ENCODE data around the gene KIF26A.

The KIF26A gene

DNA sequence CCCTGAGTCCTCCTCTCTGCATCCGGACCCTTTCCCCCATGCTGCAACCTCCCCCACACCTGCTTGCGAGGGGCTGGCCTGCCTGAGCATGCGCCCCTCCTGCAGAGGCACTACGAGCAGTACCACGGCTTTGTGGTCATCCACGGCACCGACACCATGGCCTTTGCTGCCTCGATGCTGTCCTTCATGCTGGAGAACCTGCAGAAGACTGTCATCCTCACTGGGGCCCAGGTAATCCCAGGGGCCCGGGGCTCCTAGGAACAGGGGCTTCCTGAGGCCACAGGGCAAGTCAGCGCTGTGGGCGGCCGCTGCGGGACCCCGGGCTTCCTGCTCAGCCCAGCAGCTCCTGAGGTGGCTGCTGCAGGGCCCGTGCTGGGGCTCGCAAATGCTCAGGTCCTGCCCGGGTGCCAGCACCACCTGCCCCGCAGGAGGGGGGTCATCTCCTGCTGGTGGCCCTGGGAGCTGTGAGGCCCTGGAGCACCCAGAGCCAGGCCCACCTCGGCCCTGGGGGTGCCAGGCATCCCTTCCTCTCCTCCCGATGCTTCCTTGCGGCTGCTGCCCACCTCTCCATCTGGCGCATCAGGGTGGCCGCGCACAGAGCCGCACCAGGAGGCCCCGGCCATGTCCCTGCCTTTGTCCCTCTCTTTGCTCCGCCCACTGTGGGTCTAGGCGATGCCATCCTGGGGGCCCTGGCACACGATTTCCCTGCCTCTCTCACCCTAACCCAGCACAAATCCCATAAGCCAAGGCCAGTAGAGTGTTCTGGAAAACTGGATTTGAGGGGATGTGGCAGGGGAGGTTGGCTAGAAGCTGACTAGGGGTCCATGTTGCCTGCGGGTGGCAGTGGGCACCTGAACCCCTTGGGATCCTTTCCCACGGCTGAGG lies 42.7 kb upstream of the KIF26A start:
- no peak overlapping the region for H3K9ac ChIP-seq (ENCODE audit: low read depth, low read length)
- no peaks in the 10 kb centered on the region for H3K36me3 ChIP-seq (ENCODE audit: insufficient read depth, low read length)
- 95% methylated on average over 31 of the region's 31 CpGs for WGBS
- H3K27me3 ChIP-seq (ENCODE audit: insufficient read depth, low read length), result no peaks in the 10 kb centered on the region; the same call in 1 of the 2 replicates
- no peak overlapping the region for H3K27ac ChIP-seq (ENCODE audit: low read depth, low read length)
- no peak overlapping the region for H3K4me3 ChIP-seq (ENCODE audit: low read length)
- H3K9me3 ChIP-seq (ENCODE audit: insufficient read depth, low read depth, low read length), result no peaks in the 10 kb centered on the region
- peaks cover 2% of the 10 kb centered on the region; the same call in 1 of the 2 replicates for H3K4me1 ChIP-seq (ENCODE audit: insufficient read depth, low read length)

DNA sequence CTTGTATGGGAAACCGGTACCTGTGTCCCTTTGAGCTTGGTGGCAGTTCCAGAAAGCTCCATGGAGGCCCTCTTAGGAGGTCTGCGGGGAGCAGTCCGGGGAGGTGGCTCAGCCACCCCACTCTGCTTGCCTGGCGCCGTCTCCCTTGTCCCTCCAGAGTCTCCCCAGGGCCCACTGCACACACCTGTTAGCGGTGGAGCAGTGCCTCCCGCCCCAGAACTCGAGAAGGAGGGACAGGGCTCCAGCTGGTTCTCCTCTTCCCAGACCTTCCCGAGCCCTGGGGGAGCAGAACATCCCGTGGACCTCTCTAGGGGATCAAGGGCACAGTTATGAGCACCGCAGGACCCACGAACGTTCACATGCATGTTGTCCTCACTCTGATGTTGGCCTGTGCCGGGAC lies 42.1 kb upstream of the KIF26A start:
- WGBS, result 93% methylated on average over 14 of the region's 14 CpGs
- Histone ChIP-seq H3K27me3 (ENCODE audit: insufficient read depth, low read length) (no peaks in the 10 kb centered on the region; the same call in 1 of the 2 replicates), H3K4me1 (ENCODE audit: insufficient read depth, low read length) (peaks cover 2% of the 10 kb centered on the region; the same call in 1 of the 2 replicates), H3K9me3 (ENCODE audit: insufficient read depth, low read depth, low read length) (no peaks in the 10 kb centered on the region), H3K9ac (ENCODE audit: low read depth, low read length) (no peak overlapping the region), H3K36me3 (ENCODE audit: insufficient read depth, low read length) (no peaks in the 10 kb centered on the region), H3K4me3 (ENCODE audit: low read length) (no peak overlapping the region), H3K27ac (ENCODE audit: low read depth, low read length) (no peak overlapping the region)

DNA sequence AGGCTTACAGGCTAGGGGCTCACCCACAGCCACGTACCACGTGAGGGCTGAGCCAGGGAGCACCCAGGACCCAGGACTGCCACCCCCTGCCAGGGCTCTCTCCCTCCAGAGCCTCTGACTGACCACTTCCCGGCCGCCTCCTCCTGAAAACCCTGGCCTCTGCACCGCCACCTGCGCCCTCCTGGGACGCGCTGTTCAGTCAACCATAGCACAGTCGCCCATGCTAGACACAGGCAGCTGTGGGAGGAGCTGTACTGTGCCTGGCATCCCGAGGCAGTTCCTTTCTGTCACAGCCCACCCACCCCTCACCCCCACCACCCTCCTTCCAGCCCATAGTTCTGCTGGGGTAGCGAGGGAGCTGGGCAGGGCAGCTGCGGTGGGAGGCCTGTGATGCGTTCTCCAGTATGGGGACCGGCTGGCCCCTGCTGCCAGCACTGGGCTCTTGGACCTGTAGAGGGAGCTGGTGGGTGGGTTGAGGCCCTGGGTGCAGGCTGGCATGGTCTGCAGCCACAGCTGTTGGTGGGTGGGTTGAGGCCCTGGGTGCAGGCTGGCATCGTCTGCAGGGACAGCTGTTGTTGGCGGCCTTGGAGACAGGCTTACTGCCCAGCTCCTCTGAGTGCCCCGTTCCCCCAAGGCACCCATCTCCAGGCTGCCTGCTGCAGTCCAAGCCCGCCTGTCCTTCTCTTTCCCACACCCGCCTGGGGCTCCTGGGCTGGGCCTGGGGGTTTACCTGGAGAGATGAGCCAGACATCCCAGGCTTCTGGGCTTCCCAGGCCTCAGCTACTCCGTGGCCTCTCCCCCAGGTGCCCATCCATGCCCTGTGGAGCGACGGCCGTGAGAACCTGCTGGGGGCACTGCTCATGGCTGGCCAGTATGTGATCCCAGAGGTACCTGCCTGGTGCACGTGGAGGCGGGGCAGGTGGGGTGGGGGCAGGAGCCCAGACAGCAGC lies 41.4 kb upstream of the KIF26A start:
- no peaks in the 10 kb centered on the region; the same call in 1 of the 2 replicates for H3K27me3 ChIP-seq (ENCODE audit: insufficient read depth, low read length)
- H3K4me3 ChIP-seq (ENCODE audit: low read length), result no peak overlapping the region
- H3K9me3 ChIP-seq (ENCODE audit: insufficient read depth, low read depth, low read length), result no peaks in the 10 kb centered on the region
- H3K36me3 ChIP-seq (ENCODE audit: insufficient read depth, low read length), result no peaks in the 10 kb centered on the region
- no peak overlapping the region for H3K9ac ChIP-seq (ENCODE audit: low read depth, low read length)
- H3K4me1 ChIP-seq (ENCODE audit: insufficient read depth, low read length), result peaks cover 2% of the 10 kb centered on the region; the same call in 1 of the 2 replicates
- H3K27ac ChIP-seq (ENCODE audit: low read depth, low read length), result no peak overlapping the region
- WGBS, result 88% methylated on average over 24 of the region's 25 CpGs

DNA sequence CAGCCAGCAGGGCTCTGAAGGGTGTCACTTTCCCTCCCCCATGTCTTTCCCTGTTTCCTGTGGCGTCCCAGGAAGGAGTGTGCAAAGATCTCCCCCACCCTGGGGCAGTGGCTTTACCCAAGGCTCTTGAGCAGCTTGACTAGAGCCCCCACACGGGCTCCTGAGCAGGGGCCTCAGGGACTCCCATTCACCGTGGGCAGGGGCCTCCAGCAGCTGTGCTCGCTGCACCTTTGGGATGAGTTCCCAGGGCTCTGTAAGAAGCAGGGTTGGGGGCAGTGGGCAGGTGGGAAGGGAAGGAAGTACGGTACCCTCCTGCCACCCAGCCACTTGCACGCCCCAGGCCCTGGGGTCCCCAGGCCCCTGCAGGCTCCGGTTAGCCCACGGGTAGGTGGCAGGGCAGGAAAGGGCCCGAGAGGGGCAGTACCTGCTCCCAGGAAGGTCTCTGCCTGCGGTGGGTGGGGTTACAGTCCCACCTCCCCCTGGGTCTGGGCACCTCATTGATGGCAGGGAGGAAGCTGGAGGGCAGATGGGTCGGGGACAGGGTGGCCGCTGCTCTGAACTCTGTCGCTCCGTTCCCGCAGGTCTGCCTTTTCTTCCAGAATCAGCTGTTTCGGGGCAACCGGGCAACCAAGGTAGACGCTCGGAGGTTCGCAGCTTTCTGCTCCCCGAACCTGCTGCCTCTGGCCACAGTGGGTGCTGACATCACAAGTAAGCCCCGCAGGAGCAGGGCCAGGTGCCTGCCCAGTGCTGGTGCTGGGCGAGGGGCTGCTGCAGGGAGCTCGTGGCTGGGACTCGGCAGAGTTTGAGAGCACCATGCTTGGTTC lies 39.9 kb upstream of the KIF26A start:
- WGBS, result 93% methylated on average over 25 of the region's 25 CpGs
- H3K4me3 ChIP-seq (ENCODE audit: low read length), result no peak overlapping the region
- H3K4me1 ChIP-seq (ENCODE audit: insufficient read depth, low read length), result peaks cover 2% of the 10 kb centered on the region; the same call in 1 of the 2 replicates
- H3K27me3 ChIP-seq (ENCODE audit: insufficient read depth, low read length), result no peaks in the 10 kb centered on the region; the same call in 1 of the 2 replicates
- H3K36me3 ChIP-seq (ENCODE audit: insufficient read depth, low read length), result no peaks in the 10 kb centered on the region
- H3K9ac ChIP-seq (ENCODE audit: low read depth, low read length), result no peak overlapping the region
- no peaks in the 10 kb centered on the region for H3K9me3 ChIP-seq (ENCODE audit: insufficient read depth, low read depth, low read length)
- H3K27ac ChIP-seq (ENCODE audit: low read depth, low read length), result no peak overlapping the region

DNA sequence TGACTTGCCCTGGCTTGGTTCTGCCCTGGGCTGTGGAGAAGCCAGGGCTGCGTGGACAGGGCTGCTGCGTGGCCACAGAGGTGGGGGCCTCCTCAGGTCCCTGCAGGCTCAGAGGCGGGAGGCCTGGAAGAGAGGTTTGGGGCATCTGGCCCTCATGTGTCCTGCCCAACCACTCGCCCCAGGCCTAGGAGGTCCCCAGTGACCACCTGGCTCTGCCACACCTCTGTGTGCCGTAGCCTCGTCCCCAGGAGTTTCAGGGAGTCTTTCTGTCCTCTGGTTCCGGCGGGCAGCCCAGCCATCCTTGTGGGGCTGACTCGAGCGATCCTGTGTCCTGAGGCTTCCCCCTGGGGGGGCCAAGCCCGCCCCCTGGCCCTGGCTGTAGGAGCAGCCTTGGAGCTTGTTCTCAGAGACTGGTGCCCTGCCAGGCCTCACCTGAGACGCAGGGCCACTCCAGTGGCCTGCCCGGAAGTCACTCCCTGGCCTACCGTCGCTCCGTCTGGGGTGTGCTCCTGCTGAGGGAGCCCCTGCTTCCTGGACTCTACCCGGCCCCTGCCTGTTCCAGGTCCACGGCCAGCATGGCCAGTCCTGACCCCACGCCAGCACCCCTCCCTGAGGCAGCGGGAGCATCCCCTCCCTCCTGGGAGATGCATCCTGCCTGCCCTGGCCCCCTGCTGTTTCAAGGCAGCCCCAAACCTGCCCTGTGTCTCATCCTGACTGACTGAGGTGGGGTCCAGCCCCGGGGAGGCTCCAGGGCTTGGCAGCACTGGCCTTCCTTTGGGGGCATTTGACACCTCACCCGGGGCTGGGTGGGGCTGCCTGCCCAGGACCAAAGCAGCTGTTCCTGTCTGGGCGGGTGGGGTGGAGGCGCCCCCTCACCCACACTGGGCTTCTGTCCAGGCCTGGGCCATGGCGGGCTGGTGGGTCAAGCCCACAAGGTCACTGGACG lies 39.0 kb upstream of the KIF26A start:
- no peaks in the 10 kb centered on the region for H3K9me3 ChIP-seq (ENCODE audit: insufficient read depth, low read depth, low read length)
- no peak overlapping the region for H3K9ac ChIP-seq (ENCODE audit: low read depth, low read length)

DNA sequence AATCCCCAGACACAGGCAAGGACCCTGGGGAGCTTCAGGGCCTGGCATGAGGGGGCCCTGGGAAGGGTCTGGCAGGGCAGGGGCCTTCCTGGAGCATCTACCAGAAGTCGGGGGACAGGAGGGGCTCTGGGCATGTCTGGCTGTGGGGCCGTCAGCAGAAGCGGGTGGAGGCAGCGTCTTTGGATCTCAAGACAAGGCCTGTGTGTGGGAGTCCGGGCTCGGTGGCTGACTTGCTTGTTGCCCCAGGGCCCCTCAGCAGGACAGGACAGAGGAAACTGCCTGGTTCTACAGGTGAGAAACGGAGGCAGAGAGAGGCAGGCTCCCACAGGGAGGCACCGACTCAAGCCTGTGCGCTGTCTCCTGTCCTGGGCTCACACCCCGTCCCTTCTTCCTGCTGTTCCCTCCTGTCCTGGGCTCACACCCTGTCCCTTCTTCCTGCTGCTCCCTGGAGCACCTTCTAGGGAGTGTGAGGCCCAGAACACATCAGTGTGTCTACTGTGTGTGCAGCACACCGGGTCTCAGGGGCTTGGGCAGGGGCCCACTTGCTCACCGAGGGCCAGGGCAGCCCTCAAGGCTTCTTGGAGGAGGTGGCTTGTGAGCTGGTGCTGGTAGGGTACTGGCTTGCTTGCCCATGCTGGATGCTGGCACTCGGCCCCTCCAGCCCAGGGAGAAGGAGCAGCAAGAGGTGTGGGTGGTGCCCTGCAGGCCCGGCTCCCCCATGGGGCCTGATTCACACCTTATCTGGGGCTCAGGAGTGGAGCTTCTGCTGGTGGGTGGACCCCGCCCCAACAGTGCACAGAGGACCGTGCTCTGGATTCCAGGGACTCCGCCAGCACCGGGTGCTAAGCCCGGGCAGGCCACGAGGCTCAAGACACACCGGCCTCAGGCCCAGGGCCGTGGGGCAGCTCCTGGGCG lies 38.0 kb upstream of the KIF26A start:
- no peaks in the 10 kb centered on the region for H3K4me1 ChIP-seq (ENCODE audit: insufficient read depth, low read length)
- H3K36me3 ChIP-seq (ENCODE audit: insufficient read depth, low read length), result no peaks in the 10 kb centered on the region
- H3K9me3 ChIP-seq (ENCODE audit: insufficient read depth, low read depth, low read length), result no peaks in the 10 kb centered on the region
- no peak overlapping the region for H3K4me3 ChIP-seq (ENCODE audit: low read length)
- 91% methylated on average over 23 of the region's 23 CpGs for WGBS
- no peak overlapping the region for H3K9ac ChIP-seq (ENCODE audit: low read depth, low read length)
- H3K27ac ChIP-seq (ENCODE audit: low read depth, low read length), result no peak overlapping the region
- H3K27me3 ChIP-seq (ENCODE audit: insufficient read depth, low read length), result no peaks in the 10 kb centered on the region; the same call in 1 of the 2 replicates

More for the DNA sequence above, 39.0 kb upstream of the KIF26A start:
- H3K27ac ChIP-seq (ENCODE audit: low read depth, low read length), result no peak overlapping the region
- no peak overlapping the region for H3K4me3 ChIP-seq (ENCODE audit: low read length)
- no peaks in the 10 kb centered on the region; the same call in 1 of the 2 replicates for H3K27me3 ChIP-seq (ENCODE audit: insufficient read depth, low read length)
- 88% methylated on average over 26 of the region's 26 CpGs for WGBS
- 0 out of 2 replicates have a peak, but pooled peaks cover 2% of the 10 kb centered on the region for H3K4me1 ChIP-seq (ENCODE audit: insufficient read depth, low read length)
- H3K36me3 ChIP-seq (ENCODE audit: insufficient read depth, low read length), result no peaks in the 10 kb centered on the region

DNA sequence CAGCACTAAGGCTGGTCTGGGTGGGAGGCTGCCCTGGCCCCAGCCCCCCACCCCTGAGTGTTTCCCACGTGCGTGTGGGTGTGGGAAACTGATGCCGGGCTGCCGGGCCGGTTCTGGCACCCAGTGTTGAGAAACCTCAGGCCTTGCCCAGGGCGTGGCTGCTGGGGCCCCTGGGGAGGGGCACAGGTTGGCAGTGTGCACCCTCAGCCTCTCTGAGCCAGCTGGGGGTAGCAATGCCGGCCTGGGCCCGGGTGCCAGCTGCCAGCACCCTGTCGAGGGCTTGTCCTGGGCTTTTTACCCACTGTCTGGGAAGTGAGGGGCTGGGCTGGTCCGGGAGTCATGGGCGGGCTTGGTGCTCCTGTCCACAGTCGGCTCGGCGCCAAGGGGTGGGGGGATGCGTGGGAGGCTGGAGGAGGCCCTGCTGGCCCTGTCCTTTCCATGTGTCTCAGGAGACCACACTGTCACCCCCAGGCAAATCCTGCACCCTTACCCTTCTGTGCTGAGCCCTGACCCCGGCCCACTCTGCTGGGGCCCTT lies 37.2 kb upstream of the KIF26A start:
- no peak overlapping the region for H3K27ac ChIP-seq (ENCODE audit: low read depth, low read length)
- 89% methylated on average over 16 of the region's 16 CpGs for WGBS
- no peaks in the 10 kb centered on the region for H3K36me3 ChIP-seq (ENCODE audit: insufficient read depth, low read length)
- no peaks in the 10 kb centered on the region for H3K4me1 ChIP-seq (ENCODE audit: insufficient read depth, low read length)
- no peaks in the 10 kb centered on the region; the same call in 1 of the 2 replicates for H3K27me3 ChIP-seq (ENCODE audit: insufficient read depth, low read length)
- no peak overlapping the region for H3K9ac ChIP-seq (ENCODE audit: low read depth, low read length)
- no peak overlapping the region for H3K4me3 ChIP-seq (ENCODE audit: low read length)
- H3K9me3 ChIP-seq (ENCODE audit: insufficient read depth, low read depth, low read length), result no peaks in the 10 kb centered on the region

DNA sequence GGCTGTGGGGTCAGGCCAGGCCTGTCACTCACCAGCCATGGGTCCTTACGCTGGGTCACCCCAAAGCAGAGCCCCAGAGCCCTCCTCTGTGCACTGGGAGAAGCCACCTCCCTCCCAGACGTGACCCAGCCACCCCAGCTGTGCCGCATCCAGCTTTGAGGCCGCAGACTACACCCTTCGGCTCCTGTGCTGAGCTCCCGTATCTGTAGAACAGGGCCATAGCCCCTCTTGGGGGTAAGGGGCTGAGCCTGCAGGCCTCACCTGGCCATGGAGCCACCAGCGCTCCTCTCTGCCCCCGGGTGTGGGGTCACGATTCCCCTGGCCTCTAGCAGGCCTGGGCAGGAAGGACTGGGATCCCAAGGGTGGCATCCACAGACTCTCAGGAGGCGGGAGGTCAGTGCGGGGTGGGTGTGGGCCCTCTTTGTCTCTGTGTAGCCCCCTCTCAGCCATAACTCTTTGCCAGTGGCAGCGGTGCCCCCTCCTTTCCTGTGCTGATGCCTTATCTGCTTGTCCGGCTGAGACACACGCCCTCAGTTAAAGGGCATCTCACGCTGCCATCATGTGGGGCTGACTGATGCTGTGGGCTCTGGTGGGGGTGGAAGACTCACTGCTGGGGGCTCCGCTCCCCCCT lies 36.6 kb upstream of the KIF26A start:
- 97% methylated on average over 15 of the region's 16 CpGs for WGBS
- Histone ChIP-seq H3K36me3 (ENCODE audit: insufficient read depth, low read length) (no peaks in the 10 kb centered on the region), H3K27me3 (ENCODE audit: insufficient read depth, low read length) (no peaks in the 10 kb centered on the region; the same call in 1 of the 2 replicates)

More for the DNA sequence above, 36.6 kb upstream of the KIF26A start:
- H3K9me3 ChIP-seq (ENCODE audit: insufficient read depth, low read depth, low read length), result no peaks in the 10 kb centered on the region
- H3K27ac ChIP-seq (ENCODE audit: low read depth, low read length), result no peak overlapping the region
- H3K4me3 ChIP-seq (ENCODE audit: low read length), result no peak overlapping the region
- no peaks in the 10 kb centered on the region for H3K4me1 ChIP-seq (ENCODE audit: insufficient read depth, low read length)
- no peak overlapping the region for H3K9ac ChIP-seq (ENCODE audit: low read depth, low read length)
